Breast epithelium (tissue), 4 donors: ENCODE data around the gene HSD17B2. TPM values are rescaled to one million over a fixed set of nuclear protein-coding genes. Genes with fewer than 3 reads are reported as not detected.

Source experiments
- DNase-seq, 2 donors: peaks; one replicate each; pipeline ENCODE4 v3.0.0-alpha.2; 2019; ENCODE audit warnings: low spot score in 2 of 2
- H3K27ac ChIP-seq, 2 donors: fragments of 200-600 bp; sonication (generic) in 1 of 2; one replicate each; pipeline ENCODE4 v1.5.1; 2016 to 2019; ENCODE audit warnings: mild to moderate bottlenecking in 1 of 2
- H3K27me3 ChIP-seq, 2 donors: fragments of 200-600 bp; sonication (generic) in 1 of 2; one replicate each; pipeline versions ENCODE4 v1.5.1 to v1.6.0; 2017 to 2019; ENCODE audit warnings: control low read depth in 1 of 2, mild to moderate bottlenecking in 1 of 2
- H3K36me3 ChIP-seq: fragments of 200-600 bp; one replicate; pipeline ENCODE4 v1.5.1; 2019
- H3K4me1 ChIP-seq, 2 donors: fragments of 200-600 bp; sonication (generic); one replicate each; pipeline ENCODE4 v1.5.1; 2016 to 2019; ENCODE audit warnings: control low read depth in 1 of 2
- H3K4me3 ChIP-seq, 3 donors: fragments of 200-600 bp; sonication (generic); 1 replicate in 2 of 3; 2 replicates in 1 of 3; pipeline ENCODE4 v1.5.1; 2016 to 2019; ENCODE audit warnings: mild to moderate bottlenecking in 3 of 3, moderate library complexity in 2 of 3
- H3K9me3 ChIP-seq, 2 donors: fragments of 200-600 bp; sonication (generic) in 1 of 2; one replicate each; pipeline ENCODE4 v1.5.1; 2016 to 2019; ENCODE audit warnings: control low read depth in 1 of 2
- CTCF ChIP-seq, 3 donors: fragments of 450-650 bp; IDR thresholded peaks; one replicate each; pipeline ENCODE4 v1.5.1; 2016 to 2017; ENCODE audit warnings: antibody characterized with exemption in 3 of 3, mild to moderate bottlenecking in 3 of 3, moderate library complexity in 3 of 3
- POLR2A ChIP-seq: fragments of 450-650 bp; IDR thresholded peaks from one replicate; pipeline ENCODE4 v1.6.1; 2016; ENCODE audit warnings: antibody characterized with exemption, mild to moderate bottlenecking, moderate library complexity
- POLR2AphosphoS5 ChIP-seq, 3 donors: sonication (generic); formaldehyde crosslinking; IDR thresholded peaks; one replicate each; pipeline ENCODE4 v1.6.1; 2017; ENCODE audit warnings: antibody characterized with exemption in 3 of 3
- intact Hi-C: fragments of 100-400 bp; cut with DNase I; formaldehyde crosslinking; loops from one replicate; pipeline ENCODE4 v1.15.1; 2023; ENCODE audit warnings: low total_unique reads
- total RNA-seq, 3 donors: library from RNA; depleted of rRNA; stranded (reverse); fragments of >200 nt; gene quantifications; one replicate each; pipeline ENCODE4 v1.1.0, GENCODE V29; 2016

Gene HSD17B2
- total RNA-seq, 3 donors from 2014 or later, result 4.5 to 8.8 TPM; not detected in 1

- Histone ChIP-seq H3K4me1 (no peaks in the 10 kb centered on the region), H3K36me3 (no peaks in the 10 kb centered on the region), H3K27me3 (no peaks in the 10 kb centered on the region), H3K9me3 (no peaks in the 10 kb centered on the region), H3K27ac (no peak overlapping the region), H3K4me3 (no peak overlapping the region)
- DNase-seq, result no peak
- intact Hi-C loops, result no loop called here
- TF ChIP-seq CTCF (IDR thresholded peaks at IDR 0.05) (no peak), POLR2AphosphoS5 (IDR thresholded peaks at IDR 0.05) (no peak), POLR2A (no peak)
These were observed 81.5 kb downstream of the HSD17B2 start for GRCh38 chr16:82116535-82116934.

GRCh38 chr16:82118749-82119148 lies 83.7 kb downstream of the HSD17B2 start:
- Histone ChIP-seq H3K36me3 (no peaks in the 10 kb centered on the region), H3K4me1 (no peaks in the 10 kb centered on the region), H3K27ac (no peak overlapping the region), H3K27me3 (no peaks in the 10 kb centered on the region), H3K9me3 (no peaks in the 10 kb centered on the region), H3K4me3 (no peak overlapping the region)
- intact Hi-C loops, result no loop called here
- DNase-seq, result no peak
- TF ChIP-seq POLR2AphosphoS5 (IDR thresholded peaks at IDR 0.05), result no peak
- no peak for TF ChIP-seq POLR2A
- TF ChIP-seq CTCF (IDR thresholded peaks at IDR 0.05), result no peak

GRCh38 chr16:82119405-82119804 lies 84.4 kb downstream of the HSD17B2 start:
- intact Hi-C loops, result no loop called here
- peaks cover 0 to under 1% of the 10 kb centered on the region in 2 donors for H3K9me3 ChIP-seq
- no peak overlapping the region for H3K4me3 ChIP-seq
- TF ChIP-seq POLR2AphosphoS5 (IDR thresholded peaks at IDR 0.05) (no peak), CTCF (IDR thresholded peaks at IDR 0.05) (no peak), POLR2A (no peak)
- no peak for DNase-seq
- H3K36me3 ChIP-seq, result no peaks in the 10 kb centered on the region
- no peak overlapping the region for H3K27ac ChIP-seq
- H3K4me1 ChIP-seq, result no peaks in the 10 kb centered on the region
- H3K27me3 ChIP-seq, result no peaks in the 10 kb centered on the region

GRCh38 chr16:82124651-82125050 lies 89.6 kb downstream of the HSD17B2 start:
- H3K9me3 ChIP-seq, result peaks cover 0 to 20% of the 10 kb centered on the region in 2 donors
- no peak for TF ChIP-seq POLR2A
- TF ChIP-seq POLR2AphosphoS5 (IDR thresholded peaks at IDR 0.05), result no peak
- no peak for TF ChIP-seq CTCF (IDR thresholded peaks at IDR 0.05)
- intact Hi-C loops, result no loop called here
- H3K36me3 ChIP-seq, result no peaks in the 10 kb centered on the region
- H3K4me3 ChIP-seq, result no peak overlapping the region
- H3K4me1 ChIP-seq, result no peaks in the 10 kb centered on the region
- no peaks in the 10 kb centered on the region for H3K27me3 ChIP-seq
- no peak for DNase-seq
- H3K27ac ChIP-seq, result no peak overlapping the region

- no peaks in the 10 kb centered on the region for H3K4me1 ChIP-seq
- no peaks in the 10 kb centered on the region for H3K27me3 ChIP-seq
- H3K9me3 ChIP-seq, result peaks cover 0 to 16% of the 10 kb centered on the region in 2 donors
- H3K4me3 ChIP-seq, result no peak overlapping the region
- no peak for DNase-seq
- intact Hi-C loops, result no loop called here
- TF ChIP-seq POLR2AphosphoS5 (IDR thresholded peaks at IDR 0.05) (no peak), CTCF (IDR thresholded peaks at IDR 0.05) (no peak), POLR2A (no peak)
- no peak overlapping the region for H3K27ac ChIP-seq
- no peaks in the 10 kb centered on the region for H3K36me3 ChIP-seq
These were observed 94.8 kb downstream of the HSD17B2 start for GRCh38 chr16:82129881-82130280.
